Uterus (tissue), 2 donors: ENCODE data around the gene CUL4A.

Experiments used
- POLR2A ChIP-seq, 2 donors: fragments of 450-650 bp; IDR thresholded peaks; one replicate each; pipeline ENCODE4 v1.6.1; 2016; ENCODE audit warnings: antibody characterized with exemption in 2 of 2, mild to moderate bottlenecking in 1 of 2, moderate library complexity in 1 of 2
- TF ChIP-seq, protein P1 (sequence below), 4 experiments: fragments of 200-600 bp in 2 of 4; fragments of 450-650 bp in 2 of 4; sonication (generic) in 2 of 4; IDR thresholded peaks; one replicate each; pipeline ENCODE4 v1.5.1; 2016 to 2019; ENCODE audit warnings: antibody characterized with exemption in 4 of 4, mild to moderate bottlenecking in 2 of 4, moderate library complexity in 1 of 4

DNA sequence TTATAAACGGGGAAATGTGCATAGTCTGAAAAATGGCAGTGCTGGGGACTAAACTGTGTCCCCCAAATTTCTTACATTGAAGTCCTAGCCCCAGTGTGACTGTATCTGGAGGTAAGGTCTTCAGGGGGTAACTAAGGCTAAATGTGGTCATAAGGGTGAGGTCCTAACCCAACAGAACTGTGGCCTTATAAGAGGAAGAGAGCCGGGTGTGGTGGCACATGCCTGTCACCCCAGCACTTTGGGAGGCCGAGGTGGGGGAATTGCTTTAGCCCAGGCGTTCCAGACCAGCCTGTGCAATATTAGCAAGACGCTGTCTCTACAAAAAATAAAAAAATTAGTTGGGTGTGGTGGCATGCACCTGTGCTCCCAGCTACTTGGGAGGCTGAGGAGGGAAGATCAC, 33.1 kb upstream of the CUL4A start:
- no peak for TF ChIP-seq POLR2A (IDR thresholded peaks at IDR 0.05)
- TF ChIP-seq, protein P1, sequence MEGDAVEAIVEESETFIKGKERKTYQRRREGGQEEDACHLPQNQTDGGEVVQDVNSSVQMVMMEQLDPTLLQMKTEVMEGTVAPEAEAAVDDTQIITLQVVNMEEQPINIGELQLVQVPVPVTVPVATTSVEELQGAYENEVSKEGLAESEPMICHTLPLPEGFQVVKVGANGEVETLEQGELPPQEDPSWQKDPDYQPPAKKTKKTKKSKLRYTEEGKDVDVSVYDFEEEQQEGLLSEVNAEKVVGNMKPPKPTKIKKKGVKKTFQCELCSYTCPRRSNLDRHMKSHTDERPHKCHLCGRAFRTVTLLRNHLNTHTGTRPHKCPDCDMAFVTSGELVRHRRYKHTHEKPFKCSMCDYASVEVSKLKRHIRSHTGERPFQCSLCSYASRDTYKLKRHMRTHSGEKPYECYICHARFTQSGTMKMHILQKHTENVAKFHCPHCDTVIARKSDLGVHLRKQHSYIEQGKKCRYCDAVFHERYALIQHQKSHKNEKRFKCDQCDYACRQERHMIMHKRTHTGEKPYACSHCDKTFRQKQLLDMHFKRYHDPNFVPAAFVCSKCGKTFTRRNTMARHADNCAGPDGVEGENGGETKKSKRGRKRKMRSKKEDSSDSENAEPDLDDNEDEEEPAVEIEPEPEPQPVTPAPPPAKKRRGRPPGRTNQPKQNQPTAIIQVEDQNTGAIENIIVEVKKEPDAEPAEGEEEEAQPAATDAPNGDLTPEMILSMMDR (IDR thresholded peaks at IDR 0.05) = no peak
